Tongue (tissue), 2 donors: ENCODE data around the gene ASB8. TPM values are rescaled to one million over a fixed set of nuclear protein-coding genes. Genes with fewer than 3 reads are reported as not detected.
"Not testable (repeated sequence)": the region's sequence is repeated elsewhere in the genome, so short reads cannot be mapped to it uniquely, and the experiment has no call there.

Experiments used
- DNase-seq: peaks from one replicate; pipeline ENCODE4 v3.0.0-alpha.2; 2015
- total RNA-seq: library from RNA; depleted of rRNA; stranded (reverse); fragments of >200 nt; gene quantifications from one replicate; pipeline ENCODE4 v1.2.3, GENCODE V29; 2014

Gene ASB8
- total RNA-seq, 1 donor from 2014 or later: 39.5 TPM

DNA sequence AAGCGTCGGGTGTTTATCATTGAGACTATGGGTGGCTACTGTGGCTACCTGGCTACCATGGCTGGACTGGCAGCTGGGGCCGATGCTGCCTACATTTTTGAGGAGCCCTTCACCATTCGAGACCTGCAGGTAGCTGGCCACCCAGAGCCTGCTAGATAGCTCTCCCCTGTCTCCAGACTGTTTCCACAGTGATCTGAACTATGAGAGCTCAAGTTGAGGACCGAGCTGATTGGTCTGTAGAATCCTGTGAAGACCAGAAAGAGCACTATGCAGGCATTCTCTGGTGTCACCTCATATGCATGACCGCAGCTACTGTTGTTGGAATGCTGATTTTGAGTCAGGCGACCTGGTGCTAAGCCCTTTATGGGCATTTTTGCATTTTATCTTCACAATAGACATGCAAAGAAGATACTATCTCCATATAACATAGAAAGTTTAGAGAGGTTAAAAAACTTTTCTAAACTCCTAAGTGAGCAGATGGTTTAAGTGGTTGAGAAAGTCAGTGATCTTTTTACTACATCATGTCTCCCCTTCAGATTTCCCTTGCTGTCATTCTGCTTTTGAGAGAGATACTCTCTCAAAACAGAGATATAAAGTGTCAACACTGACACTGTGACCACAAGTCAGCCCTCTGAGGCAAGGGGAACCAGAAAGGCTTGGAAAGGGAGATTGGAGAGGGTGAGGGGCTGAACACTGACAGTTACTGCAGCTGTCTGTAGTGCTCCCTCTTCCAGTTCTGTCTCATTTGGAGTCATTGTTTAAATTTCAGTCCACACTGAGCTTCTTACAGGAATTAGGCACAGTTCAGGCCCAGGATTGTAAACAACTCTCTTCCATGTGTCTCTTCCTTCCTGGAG is 14.3 kb downstream of the ASB8 start:
- DNase-seq: no peak

DNA sequence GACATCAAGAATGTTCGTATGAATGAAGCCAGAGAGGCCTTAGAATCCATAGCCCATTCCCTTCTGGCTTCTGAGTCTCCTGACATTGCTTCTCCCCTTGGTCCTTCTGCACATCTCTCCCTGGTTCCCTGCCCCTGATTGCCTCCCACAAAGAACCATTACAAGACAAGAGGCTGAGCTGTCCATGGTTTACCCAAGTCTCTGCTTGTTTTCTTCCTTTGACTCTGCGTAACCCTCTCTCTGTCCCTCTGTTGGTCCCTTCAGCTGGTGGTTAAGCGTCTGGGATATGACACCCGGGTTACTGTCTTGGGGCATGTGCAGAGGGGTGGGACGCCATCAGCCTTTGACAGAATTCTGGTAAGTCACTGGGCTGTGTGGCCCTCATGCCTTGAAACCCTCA is 22.3 kb downstream of the ASB8 start:
- no peak for DNase-seq

DNA sequence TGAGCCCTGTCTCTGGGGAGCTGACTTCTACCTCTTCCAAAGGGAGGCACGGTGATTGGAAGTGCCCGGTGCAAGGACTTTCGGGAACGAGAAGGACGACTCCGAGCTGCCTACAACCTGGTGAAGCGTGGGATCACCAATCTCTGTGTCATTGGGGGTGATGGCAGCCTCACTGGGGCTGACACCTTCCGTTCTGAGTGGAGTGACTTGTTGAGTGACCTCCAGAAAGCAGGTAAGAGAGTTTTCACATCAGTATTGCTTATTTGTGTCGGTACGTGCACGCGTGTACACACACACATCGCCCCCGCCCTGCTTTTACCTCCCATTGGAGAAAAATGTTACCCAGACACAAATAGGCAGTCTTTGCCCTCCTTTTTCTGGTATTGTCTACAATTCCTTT is 24.5 kb downstream of the ASB8 start:
- no peak for DNase-seq

DNA sequence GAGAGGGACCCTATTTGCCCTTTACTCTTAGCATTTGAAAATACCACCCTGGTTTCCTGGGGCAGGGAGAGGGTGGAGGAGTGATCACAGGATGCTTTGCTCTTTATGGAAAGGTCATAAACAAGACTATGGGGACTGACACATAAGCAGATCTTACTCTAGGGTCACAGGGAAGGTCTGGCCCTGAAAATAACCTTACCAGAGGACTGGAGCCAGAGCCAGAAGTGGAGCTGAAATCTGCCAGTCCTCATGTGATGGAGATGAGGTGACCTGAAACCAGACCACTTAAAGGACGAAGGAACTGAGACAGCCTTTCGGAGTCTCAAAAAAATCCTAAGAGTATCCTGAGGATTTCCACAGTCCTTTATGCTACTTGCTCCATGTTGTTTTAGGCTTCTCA is 25.8 kb downstream of the ASB8 start:
- DNase-seq: no peak

DNA sequence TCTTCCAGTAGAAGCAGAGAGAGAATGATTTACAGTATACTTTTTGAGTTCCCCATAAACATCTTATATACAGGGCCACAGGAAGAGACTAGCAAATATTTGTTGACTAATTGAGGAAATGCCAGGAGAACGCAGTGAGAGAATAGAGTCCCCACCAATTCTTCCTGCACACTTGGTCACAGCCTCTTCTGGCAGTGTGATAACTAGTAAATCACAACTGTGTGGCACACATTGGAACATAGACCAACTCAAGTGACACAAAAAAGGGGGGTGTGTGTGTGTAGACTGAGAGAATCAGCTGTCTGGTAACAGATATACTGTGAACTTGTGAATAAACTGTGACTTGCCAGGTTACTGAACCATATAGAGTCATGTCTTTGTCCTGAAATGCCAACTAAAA is 27.9 kb downstream of the ASB8 start:
- DNase-seq: no peak

DNA sequence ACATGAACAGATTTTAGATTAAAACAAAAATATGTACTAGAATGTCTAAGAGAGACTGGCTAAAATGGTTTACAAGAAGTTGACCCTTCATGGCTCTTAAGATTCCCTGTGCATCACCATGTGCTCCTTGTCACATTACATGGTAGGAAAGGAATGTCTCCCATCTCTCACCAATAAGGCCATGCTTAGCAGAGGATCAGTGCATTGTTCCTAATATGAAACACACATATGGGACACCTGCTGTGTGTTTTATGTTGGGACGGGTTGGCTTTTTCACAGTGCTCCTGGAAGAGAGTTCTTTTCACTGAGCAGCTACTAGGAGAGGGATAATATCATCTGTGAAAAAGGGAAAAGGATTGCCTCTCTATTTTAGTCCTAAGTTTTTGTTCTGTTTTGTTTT is 28.5 kb downstream of the ASB8 start:
- no peak for DNase-seq

DNA sequence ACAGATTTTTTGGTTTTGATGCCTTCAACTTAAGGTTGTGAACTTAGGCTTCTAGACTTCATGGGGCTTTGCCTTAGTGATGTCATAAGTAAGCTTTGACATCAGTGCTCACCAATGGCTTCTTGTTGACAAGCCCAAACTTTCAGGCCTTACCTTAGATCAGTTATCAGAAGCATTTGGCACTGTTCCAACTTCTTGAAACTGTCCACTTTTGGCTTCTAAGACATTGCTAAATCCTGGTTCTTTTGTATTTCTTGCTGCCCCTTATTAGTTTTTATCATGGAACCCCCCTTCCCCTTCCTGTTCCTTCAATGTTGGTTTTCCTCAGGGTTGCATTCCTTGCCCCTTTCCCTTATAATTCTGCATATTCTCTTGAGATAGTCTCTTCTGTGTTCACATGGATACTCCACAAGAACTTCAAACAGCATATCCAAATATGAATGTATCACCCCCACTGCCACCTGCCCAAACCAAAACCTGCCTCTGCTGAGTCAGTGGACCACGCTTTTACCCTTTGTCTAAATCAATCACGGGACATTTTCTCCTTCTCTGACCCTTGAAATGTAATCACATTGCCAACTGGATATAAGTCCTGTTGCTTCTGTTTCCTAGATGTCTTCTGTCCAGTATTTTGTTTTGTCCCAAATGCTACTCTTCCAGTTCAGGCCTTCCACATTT is 30.2 kb downstream of the ASB8 start:
- no peak for DNase-seq

DNA sequence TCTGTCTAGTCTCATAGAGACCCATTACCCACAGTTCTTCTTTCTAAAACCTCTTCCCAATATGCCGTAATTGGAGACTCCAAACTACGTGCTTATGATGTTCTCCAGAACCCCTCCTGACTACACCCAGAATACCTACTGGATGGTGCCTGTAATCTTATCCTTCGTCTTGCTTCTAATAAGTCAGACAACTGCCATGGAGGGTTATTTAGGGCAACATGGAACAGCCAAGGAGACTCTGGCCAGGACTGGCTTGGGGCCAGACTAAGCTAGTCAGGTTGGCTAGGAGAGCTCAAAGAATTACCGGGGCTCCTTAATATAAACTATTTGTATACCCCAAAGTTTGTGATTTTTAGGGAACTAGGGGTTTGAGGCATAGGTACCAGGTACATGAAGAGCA is 31.3 kb downstream of the ASB8 start:
- peak; percentile 81 for DNase-seq

DNA sequence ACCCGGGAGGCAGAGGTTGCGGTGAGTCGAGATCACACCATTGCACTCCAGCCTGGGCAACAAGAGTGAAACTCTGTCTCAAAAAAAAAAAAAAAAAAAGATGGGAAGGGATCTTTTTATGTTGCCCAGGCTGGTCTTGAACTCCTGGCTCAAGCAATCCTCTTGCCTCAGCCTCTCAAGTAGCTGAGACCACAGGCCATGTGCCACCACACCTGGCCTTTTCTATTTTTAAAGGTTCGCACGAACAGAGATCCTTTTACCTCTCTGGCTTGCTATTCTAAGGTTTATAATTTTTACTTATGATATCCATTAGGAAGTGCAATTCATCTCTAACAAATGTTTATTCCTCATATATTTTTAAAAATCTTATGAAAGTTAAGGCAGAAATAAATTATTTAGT is 31.8 kb downstream of the ASB8 start:
- DNase-seq: not testable (repeated sequence)

DNA sequence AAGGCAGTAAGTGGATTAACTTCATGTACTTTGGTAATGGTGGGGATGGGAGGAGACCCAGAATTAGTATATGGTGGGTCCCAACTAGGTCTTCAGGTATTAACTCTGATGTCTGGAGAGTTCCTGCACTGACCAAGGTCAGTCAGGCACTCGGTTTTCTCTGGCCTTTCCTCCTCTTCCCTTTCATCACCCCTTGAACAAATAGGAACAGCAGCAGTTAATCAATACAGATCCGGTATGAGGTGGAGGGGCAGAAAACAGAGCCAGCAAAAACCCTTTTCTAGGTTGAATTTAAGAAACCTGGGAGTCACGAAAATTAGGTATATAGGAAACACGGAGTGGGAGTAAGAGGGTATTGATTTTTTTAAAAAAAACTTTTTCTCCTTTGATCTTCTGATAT is 34.1 kb downstream of the ASB8 start:
- no peak for DNase-seq

DNA sequence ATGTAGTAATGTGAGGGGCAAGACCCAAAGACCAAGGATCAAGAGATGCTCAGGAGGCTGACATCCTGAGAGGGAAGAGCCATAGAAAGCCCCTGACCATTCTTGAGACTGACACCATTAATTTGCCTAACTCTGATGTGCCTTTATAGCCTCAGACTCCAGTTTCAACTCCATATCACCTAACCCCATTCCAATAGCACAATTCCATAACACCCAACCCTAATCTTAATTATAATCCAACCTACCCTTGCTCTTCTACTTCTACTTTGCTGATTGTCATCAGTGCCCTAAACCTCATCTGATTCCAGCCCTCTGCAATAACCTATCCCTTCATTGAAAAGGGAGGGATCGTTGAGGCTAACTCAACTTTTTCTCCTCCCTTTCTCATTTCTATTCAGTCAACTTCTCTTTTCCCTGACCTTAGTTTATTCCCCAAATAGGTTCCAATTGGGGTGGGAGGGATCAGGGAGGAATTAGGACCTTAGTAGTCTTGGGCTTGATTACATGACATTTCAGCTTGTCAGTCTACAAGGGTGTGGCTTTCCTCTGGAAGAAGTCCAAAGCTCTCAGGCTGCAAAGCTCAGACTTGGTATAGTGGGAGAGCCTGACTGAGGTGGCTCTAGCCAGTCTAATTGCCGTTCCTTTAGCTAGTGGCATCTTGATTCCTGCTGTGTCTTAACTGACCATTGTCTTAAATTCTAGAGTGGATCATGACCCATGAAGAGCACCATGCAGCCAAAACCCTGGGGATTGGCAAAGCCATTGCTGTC is 35.1 kb downstream of the ASB8 start:
- DNase-seq: peak; percentile 55

DNA sequence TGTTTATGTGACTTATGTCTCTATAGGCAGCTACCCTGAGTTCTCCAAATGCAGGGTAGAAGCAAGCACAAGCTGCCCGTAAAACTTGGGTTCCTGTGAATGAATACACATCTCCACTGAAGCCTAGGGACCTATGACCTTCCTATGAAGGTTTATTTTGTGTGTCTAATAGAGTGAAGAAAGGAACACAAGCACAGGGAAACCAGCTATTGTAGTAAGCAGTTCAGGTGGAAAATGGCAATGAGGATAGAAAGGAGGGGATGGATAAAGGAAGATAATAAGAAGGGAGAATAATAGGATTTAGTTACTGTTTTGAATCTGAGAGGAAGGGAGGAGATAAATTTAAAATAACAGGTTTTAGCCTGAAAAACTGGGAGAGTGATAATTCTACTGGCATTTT is 35.8 kb downstream of the ASB8 start:
- DNase-seq: no peak

DNA sequence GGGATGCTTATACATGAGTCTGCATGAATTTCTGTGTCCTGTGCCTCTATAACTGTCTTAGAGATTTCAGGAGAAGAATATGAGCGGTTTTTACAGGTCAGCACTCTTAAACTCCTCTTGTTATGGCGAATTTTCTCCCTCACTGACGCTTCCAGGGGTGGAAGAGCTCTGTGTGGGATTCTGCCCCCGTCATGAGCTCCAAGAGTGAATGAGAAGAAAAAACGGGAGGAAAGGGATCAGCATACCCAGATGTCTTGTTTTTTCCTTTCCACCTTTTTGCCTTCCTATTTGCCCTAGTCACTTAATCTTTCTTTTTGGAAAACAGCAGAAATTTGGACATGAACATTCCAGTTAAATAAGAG is 37.5 kb downstream of the ASB8 start:
- no peak for DNase-seq

DNA sequence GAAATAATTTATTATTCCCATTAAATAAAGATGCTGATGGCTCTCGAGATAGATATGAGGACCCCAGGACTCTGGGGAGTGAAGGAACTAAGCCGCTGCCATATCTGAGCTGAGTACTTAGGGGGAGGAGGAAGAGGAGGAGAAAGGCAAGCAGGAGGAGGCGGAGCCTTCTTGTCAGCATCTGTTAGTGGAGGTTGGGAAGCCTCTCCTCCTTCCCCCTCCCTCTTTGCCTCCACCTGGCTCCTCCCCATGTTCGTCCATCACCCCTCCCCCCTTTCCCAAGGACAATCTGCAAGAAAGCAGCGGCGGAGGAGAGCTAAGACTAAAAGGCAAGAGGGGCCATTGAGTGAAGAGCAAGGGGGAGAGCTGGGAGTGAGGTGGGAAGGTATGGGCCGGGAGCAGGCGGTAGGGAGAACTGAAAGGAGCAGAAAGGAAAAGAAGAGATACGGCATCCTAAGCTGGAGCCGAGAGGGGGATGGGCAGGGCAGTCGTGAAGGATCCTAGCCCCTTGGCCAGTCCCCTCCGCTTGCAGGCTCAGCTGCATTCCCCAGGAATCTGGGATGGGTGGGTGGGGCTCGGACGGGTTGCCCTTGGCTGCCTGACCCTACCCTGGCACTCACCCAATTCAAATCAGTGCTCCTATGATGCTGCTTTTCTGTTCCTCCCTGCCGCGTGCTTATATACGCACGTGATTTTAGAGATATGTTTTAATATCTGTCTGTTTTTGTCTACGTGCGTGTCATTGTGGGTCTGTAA is 38.1 kb downstream of the ASB8 start, which contains the start of gene PFKM:
PFKM (plus strand) TSS at position 287 of the 756 bp plus-strand sequence. CDS start 3,411 bp downstream, outside the sequence.
- peak; percentile 95 for DNase-seq

DNA sequence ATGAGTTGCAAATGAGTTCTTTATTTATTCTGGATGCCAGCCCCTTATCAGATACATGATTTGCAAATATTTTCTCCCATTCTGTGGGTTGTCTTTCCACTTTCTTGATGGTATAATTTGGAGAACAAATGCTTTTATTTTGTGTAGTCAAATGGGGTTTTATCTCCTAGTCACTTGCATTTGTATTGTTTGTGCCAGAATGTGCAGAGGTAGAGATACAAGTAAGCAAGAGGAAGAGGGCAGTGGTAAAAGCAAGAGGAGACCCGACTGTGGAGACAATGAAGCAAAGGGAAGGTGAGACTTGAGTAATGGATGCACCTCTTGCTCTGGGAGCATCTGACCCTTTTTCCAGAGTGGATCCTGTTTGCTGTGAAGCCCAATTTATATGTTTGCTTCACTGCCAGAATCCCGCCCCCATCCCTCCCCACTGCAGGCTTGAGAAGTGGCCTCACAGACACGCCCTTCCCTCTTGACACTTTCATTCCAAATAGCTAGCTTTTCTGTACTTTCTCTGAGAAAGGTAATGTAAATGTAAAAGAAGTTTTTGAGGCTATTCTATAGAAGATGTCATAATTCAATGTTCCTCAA is 38.9 kb downstream of the ASB8 start:
- DNase-seq: no peak

DNA sequence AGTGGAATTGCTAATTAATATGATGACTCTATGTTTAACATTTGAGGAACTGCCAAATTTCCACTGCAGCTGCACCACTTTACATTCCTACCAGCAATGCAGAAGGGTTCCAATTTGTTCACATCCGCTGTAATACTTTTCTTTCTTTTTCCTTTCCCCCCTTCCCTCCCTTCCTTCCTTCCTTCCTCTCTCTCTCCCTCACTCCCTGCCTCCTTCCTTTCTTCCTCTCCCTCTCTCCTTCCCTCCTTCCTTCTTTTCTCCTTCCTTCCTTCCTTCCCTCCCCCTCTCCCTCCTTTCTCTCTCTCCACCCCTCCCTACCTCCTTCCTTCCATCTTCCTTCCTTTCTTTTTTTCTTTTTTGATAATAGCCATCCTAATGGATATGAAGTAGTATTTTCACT is 41.4 kb downstream of the ASB8 start:
- DNase-seq: no peak

DNA sequence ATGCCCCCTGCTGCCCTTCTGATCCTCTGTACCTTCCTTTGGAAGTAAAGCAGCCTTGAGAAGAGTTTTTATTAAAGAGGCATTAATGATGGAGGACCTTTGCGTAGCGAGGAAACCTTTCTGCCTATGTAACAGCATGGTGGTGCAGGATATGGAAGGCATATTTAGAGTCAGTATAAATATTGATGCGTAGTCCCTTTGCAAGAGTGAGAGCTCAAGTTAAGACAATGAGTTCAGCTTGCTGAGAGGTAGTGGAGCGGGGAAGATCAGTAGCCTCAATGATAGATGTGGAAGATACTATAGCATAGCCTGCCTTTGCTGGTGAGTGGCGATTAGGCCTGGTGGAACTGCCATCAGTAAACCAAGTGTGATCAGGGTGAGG is 46.0 kb downstream of the ASB8 start:
- not testable (repeated sequence) for DNase-seq

DNA sequence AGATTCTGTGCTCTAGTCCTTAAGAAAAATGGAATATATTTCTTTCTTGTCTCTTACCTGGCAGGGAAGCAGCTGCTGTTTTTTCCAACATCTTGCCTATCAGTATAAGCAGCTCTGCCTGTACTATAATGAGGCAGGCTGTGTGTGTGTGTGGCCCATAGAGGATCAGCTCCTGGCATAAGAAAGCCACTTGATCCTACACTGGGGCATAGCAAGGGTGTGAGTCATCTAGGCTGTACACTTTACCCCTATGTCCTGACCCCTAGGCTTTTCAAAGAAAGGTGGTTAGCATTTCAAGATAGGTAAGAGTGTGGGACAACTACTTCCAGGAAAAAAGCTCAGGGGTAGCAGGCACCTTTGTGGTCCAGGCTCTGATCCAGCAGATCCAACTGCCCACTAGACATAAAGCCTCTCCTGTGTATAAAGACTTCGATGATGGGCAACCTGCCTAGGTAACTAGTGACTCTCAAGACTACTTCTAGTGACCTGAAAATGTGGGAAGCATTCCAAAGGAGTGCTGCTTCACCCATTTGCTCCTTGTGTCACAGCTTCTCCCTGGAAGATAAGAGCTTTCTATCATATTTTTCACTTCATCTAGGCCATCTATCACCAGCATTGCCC is 46.5 kb downstream of the ASB8 start:
- no peak for DNase-seq

DNA sequence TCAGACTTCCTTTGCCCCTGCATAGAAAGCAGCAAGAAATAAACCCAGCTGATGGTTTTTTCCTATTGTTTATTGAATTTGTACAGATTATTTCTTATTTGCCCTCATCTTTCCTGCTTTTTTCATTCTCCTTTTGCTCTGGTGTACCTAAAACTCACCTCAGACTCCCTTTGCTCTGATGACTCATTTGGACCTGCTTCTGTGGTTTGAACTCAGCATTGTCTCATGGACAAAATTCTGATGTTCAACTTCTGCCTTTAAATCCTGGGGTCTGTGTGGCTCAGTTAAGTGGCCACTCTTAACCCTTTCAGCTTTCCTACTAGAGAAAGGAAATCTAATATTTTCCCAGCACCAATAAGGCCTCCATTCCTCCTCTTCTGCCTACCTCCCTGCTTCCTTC is 47.9 kb downstream of the ASB8 start:
- no peak for DNase-seq

DNA sequence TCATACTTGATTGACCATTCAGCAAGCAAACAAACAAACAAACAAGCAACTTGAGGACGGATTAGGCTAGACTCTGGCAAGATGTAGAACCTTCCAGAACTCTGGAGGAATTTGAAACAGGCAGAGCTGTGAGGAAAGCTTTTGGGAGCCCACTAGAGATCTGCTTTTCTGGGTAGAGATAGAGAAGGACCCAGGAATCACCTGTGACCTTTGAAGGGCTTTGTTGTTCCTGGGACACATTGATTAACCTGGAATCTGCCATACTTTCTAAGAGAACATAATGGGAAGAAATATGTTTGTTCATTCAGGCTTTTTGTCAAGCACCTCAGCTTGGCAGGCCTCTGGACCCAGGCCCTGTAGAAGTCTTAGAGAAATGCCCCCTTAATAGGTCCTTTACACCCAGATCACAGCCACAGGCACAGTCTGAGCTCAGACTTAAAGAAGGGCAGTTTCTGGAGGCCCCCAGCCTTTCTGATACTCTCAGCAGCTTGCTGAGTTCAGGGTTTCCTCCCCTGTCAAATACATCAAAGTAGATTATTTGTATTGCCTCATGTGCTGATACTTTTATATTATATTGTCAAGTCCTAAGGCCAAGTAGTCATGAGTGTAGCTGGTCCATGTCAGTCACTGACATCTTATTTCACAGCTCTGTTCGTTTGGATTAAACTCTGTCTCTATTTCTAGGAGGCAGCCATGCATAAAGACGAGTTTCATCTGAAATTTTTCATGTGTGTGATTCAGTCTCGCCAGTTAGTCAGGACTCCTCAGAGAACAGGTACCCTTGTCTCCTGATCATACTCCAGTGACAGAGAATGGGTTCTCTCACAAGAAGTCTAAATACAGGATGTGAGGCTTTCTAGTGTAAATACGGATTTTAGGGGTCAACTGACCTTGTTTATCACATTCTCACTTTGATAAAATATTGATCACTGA is 50.4 kb downstream of the ASB8 start:
- DNase-seq: no peak
